ENCODE results near the gene YY1AP1. TPM values are rescaled to one million over a fixed set of nuclear protein-coding genes. Genes with fewer than 3 reads are reported as not detected.
A peak's percentile ranks its signal among the peaks of the same experiment; 100 is the strongest.

The YY1AP1 gene
- total RNA-seq, 1 experiment from 2014 or later, result 38.3 TPM

GRCh38 chr1:155696524-155696923, 8.0 kb upstream of the YY1AP1 start:
- no peak overlapping the region for H2AFZ ChIP-seq
- peaks cover 31% of the 10 kb centered on the region for H4K20me1 ChIP-seq (ENCODE audit: insufficient read depth)
- H3K79me2 ChIP-seq (ENCODE audit: low read depth), result peaks cover 89% of the 10 kb centered on the region
- H3K4me3 ChIP-seq, result no peak overlapping the region
- H3K9me3 ChIP-seq (ENCODE audit: insufficient read depth, low read depth), result peaks cover 8% of the 10 kb centered on the region; the same call in 1 of the 2 replicates
- H3K27me3 ChIP-seq (ENCODE audit: insufficient read depth, low read depth), result no peaks in the 10 kb centered on the region
- intact Hi-C loops (cut with micrococcal nuclease; ENCODE audit: unreplicated experiment), result no loop called here
- CTCF ChIA-PET, result no interaction called here
- no peaks in the 10 kb centered on the region for H3K9me2 ChIP-seq (ENCODE audit: insufficient read depth)
- POLR2A ChIA-PET (ENCODE audit: unreplicated experiment), result no interaction called here
- peaks cover 22% of the 10 kb centered on the region for H3K36me3 ChIP-seq (ENCODE audit: low read depth)
- no peaks in the 10 kb centered on the region for H3K4me1 ChIP-seq (replicated peaks; ENCODE audit: insufficient read depth)
- H3K4me2 ChIP-seq, result no peak overlapping the region
- no peak overlapping the region for H3K27ac ChIP-seq
- BruUV-seq (replicated peaks), result no TSS peak
- peaks cover 25% of the 10 kb centered on the region; the same call in 1 of the 2 replicates for H3F3A ChIP-seq (ENCODE audit: insufficient read depth, low read depth)
- DNase-seq, result no peak
- TF ChIP-seq CTCF (conservative IDR thresholded peaks at IDR 0.05), result no peak
- no peak for TF ChIP-seq EZH2 (IDR thresholded peaks at IDR 0.05; ENCODE audit: low read depth)

- H3K4me1 ChIP-seq (replicated peaks; ENCODE audit: insufficient read depth), result peaks cover 6% of the 10 kb centered on the region
- no peaks in the 10 kb centered on the region for H3K27me3 ChIP-seq (ENCODE audit: insufficient read depth, low read depth)
- TF ChIP-seq EZH2 (IDR thresholded peaks at IDR 0.05; ENCODE audit: low read depth) (no peak), CTCF (conservative IDR thresholded peaks at IDR 0.05) (no peak)
- peaks cover 98% of the 10 kb centered on the region for H3K79me2 ChIP-seq (ENCODE audit: low read depth)
- peaks cover 36% of the 10 kb centered on the region for H4K20me1 ChIP-seq (ENCODE audit: insufficient read depth)
- no peak for DNase-seq
- ChIA-PET POLR2A (ENCODE audit: unreplicated experiment) (no interaction called here), CTCF (no interaction called here)
- H3K9me3 ChIP-seq (ENCODE audit: insufficient read depth, low read depth), result peaks cover 8% of the 10 kb centered on the region; the same call in 1 of the 2 replicates
- H3K4me2 ChIP-seq, result no peak overlapping the region
- no TSS peak for BruUV-seq (replicated peaks)
- intact Hi-C loops (cut with micrococcal nuclease; ENCODE audit: unreplicated experiment), result no loop called here
- H3K36me3 ChIP-seq (ENCODE audit: low read depth), result peaks cover 28% of the 10 kb centered on the region
- H3F3A ChIP-seq (ENCODE audit: insufficient read depth, low read depth), result peaks cover 25% of the 10 kb centered on the region; the same call in 1 of the 2 replicates
- no peak overlapping the region for H2AFZ ChIP-seq
- H3K27ac ChIP-seq, result no peak overlapping the region
- H3K9me2 ChIP-seq (ENCODE audit: insufficient read depth), result no peaks in the 10 kb centered on the region
- no peak overlapping the region for H3K4me3 ChIP-seq
These were observed 7.0 kb upstream of the YY1AP1 start for GRCh38 chr1:155695608-155696007.

DNA sequence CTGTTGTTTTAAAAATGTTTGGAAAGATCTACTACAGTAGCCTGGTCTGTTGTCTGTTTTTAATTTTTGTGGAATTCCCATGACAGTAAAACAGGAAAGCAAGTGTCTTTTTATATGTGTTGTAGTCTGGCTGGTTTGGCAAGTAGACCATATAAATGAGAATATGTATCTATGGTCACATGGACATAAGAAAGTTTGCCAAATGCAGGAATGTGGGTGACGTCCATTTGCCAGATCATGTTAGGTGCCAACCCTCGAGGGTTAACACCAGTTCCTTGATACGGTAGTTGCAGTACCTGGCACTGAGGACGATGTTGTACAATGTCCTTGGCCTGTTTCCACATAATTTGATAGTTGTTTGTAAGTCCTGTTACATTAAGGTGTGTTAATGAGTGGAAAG, 6.5 kb upstream of the YY1AP1 start:
- H3K79me2 ChIP-seq (ENCODE audit: low read depth), result peaks cover 100% of the 10 kb centered on the region
- H3K27me3 ChIP-seq (ENCODE audit: insufficient read depth, low read depth), result no peaks in the 10 kb centered on the region
- peaks cover 29% of the 10 kb centered on the region; the same call in 1 of the 2 replicates for H3F3A ChIP-seq (ENCODE audit: insufficient read depth, low read depth)
- peaks cover 8% of the 10 kb centered on the region; the same call in 1 of the 2 replicates for H3K9me3 ChIP-seq (ENCODE audit: insufficient read depth, low read depth)
- H3K4me1 ChIP-seq (replicated peaks; ENCODE audit: insufficient read depth), result peaks cover 11% of the 10 kb centered on the region
- no peak for TF ChIP-seq CTCF (conservative IDR thresholded peaks at IDR 0.05)
- TF ChIP-seq EZH2 (IDR thresholded peaks at IDR 0.05; ENCODE audit: low read depth), result no peak
- BruUV-seq (replicated peaks), result no TSS peak
- ChIA-PET POLR2A (ENCODE audit: unreplicated experiment) (no interaction called here), CTCF (no interaction called here)
- no peak overlapping the region for H2AFZ ChIP-seq
- no peaks in the 10 kb centered on the region for H3K9me2 ChIP-seq (ENCODE audit: insufficient read depth)
- no peak overlapping the region for H3K4me2 ChIP-seq
- no peak overlapping the region for H3K4me3 ChIP-seq
- intact Hi-C loops (cut with micrococcal nuclease; ENCODE audit: unreplicated experiment), result no loop called here
- peaks cover 28% of the 10 kb centered on the region for H3K36me3 ChIP-seq (ENCODE audit: low read depth)
- H3K27ac ChIP-seq, result 0 out of 2 replicates have a peak overlapping the region, but pooled peaks have one; percentile 8
- H4K20me1 ChIP-seq (ENCODE audit: insufficient read depth), result peaks cover 40% of the 10 kb centered on the region
- no peak for DNase-seq

Measured in PC-9 (cell line).